SK-N-SH (cell line): Measurements from ENCODE around the gene MAP2K5. TPM values are rescaled to one million over a fixed set of nuclear protein-coding genes. Genes with fewer than 3 reads are reported as not detected.

Experiments
- CTCF ChIA-PET: fragments of 300-600, 350-600 bp; formaldehyde crosslinking; extraction: SDS; loops from one replicate; lab custom pipeline; 2021; lab: Yijun Ruan, JAX
- POLR2A ChIA-PET: fragments of 350-600 bp; sonication (Branson Sonifier 250); formaldehyde crosslinking; extraction: SDS; loops from one replicate; lab custom pipeline; 2020; ENCODE audit warnings: antibody characterized with exemption, inconsistent platforms; lab: Yijun Ruan, JAX
- DNase-seq: peaks from one replicate; pipeline ENCODE4 v3.0.0; 2012
- H2AFZ ChIP-seq: fragments of 200-600 bp; sonication (generic); 2 replicates; pipeline ENCODE4 v1.8.1; 2016; ENCODE audit warnings: antibody characterized with exemption, mild to moderate bottlenecking, low read depth
- H3F3A ChIP-seq: fragments of 200-600 bp; sonication (generic); replicated peaks from 2 replicates; pipeline ENCODE3; 2016; ENCODE audit warnings: antibody characterized with exemption, mild to moderate bottlenecking; ENCODE audit not compliant: insufficient read depth
- H3K27ac ChIP-seq, 2 experiments: fragments of 200-500 bp in 1 of 2; fragments of 200-600 bp in 1 of 2; sonication (Bioruptor generic) in 1 of 2; sonication (generic), shearing (Covaris generic) in 1 of 2; 2 replicates each; pipeline versions ENCODE4 v1.5.1 to v1.6.1; 2014 to 2016; ENCODE audit warnings: low read depth in 2 of 2, inconsistent platforms in 1 of 2, low read length in 1 of 2, mild to moderate bottlenecking in 1 of 2, mixed read lengths in 1 of 2
- H3K27me3 ChIP-seq: fragments of 200-600 bp; sonication (generic), shearing (Covaris generic); 2 replicates; pipeline ENCODE4 v1.6.1; 2016; ENCODE audit warnings: mixed run types; ENCODE audit not compliant: insufficient read depth
- H3K36me3 ChIP-seq, 2 experiments: fragments of 200-500 bp in 1 of 2; fragments of 200-600 bp in 1 of 2; sonication (Bioruptor generic) in 1 of 2; sonication (generic) in 1 of 2; replicated peaks in 1 of 2; 2 replicates each; pipeline versions ENCODE3 to v1.5.1; 2014 to 2016; ENCODE audit warnings: low read length in 1 of 2, mild to moderate bottlenecking in 1 of 2; ENCODE audit not compliant: insufficient read depth in 2 of 2, control insufficient read depth in 1 of 2
- H3K4me1 ChIP-seq, 2 experiments: fragments of 200-500 bp in 1 of 2; fragments of 200-600 bp in 1 of 2; sonication (Bioruptor generic) in 1 of 2; sonication (generic), shearing (Covaris generic) in 1 of 2; 2 replicates each; pipeline versions ENCODE4 v1.5.1 to v1.6.1; 2014 to 2016; ENCODE audit warnings: low read depth in 1 of 2, low read length in 1 of 2, mixed run types in 1 of 2; ENCODE audit not compliant: insufficient read depth in 2 of 2, control insufficient read depth in 1 of 2
- H3K4me2 ChIP-seq: fragments of 200-600 bp; sonication (generic), shearing (Covaris generic); 2 replicates; pipeline ENCODE4 v1.6.1; 2017; ENCODE audit warnings: mixed run types
- H3K4me3 ChIP-seq, 2 experiments: fragments of 200-500 bp in 1 of 2; fragments of 200-600 bp in 1 of 2; sonication (Bioruptor generic) in 1 of 2; sonication (generic), shearing (Covaris generic) in 1 of 2; 2 replicates each; pipeline versions ENCODE4 v1.5.1 to v1.8.1; 2014 to 2016; ENCODE audit warnings: low read depth in 2 of 2, inconsistent platforms in 1 of 2, low read length in 1 of 2, mild to moderate bottlenecking in 1 of 2, mixed read lengths in 1 of 2, moderate library complexity in 1 of 2
- H3K79me2 ChIP-seq: fragments of 200-600 bp; sonication (generic); 2 replicates; pipeline ENCODE4 v1.8.1; 2017; ENCODE audit warnings: mild to moderate bottlenecking; ENCODE audit not compliant: insufficient read depth
- H3K9ac ChIP-seq: fragments of 200-600 bp; sonication (generic); 2 replicates; pipeline ENCODE4 v1.6.1; 2017; ENCODE audit warnings: mixed run types
- H3K9me2 ChIP-seq: fragments of 200-600 bp; sonication (generic); 2 replicates; pipeline ENCODE4 v1.6.1; 2017; ENCODE audit warnings: mixed run types
- H3K9me3 ChIP-seq: fragments of 200-600 bp; sonication (generic); 2 replicates; pipeline ENCODE4 v1.6.1; 2017; ENCODE audit warnings: mixed run types, mild to moderate bottlenecking, moderate library complexity
- H4K20me1 ChIP-seq: fragments of 200-600 bp; sonication (generic); 2 replicates; pipeline ENCODE4 v1.6.1; 2017; ENCODE audit warnings: mild to moderate bottlenecking, mixed run types; ENCODE audit not compliant: insufficient read depth
- CHD2 ChIP-seq: fragments of 150-350 bp; IDR thresholded peaks from 2 replicates; pipeline ENCODE4 v1.6.1; 2018; ENCODE audit warnings: low read length; ENCODE audit not compliant: partially characterized antibody
- CTCF ChIP-seq: fragments of 200-600 bp; sonication (generic); IDR thresholded peaks from 2 replicates; pipeline ENCODE4 v1.6.1; 2017; ENCODE audit warnings: antibody characterized with exemption, mild to moderate bottlenecking, moderate library complexity
- EP300 ChIP-seq, 2 experiments: IDR thresholded peaks; 2 replicates each; pipeline versions ENCODE4 v1.4.0 to v1.6.1; 2012; ENCODE audit warnings: borderline replicate concordance in 1 of 2, low read depth in 1 of 2, low read length in 1 of 2
- FOSL2 ChIP-seq: IDR thresholded peaks from 2 replicates; pipeline ENCODE4 v1.4.0; 2012; ENCODE audit warnings: low read depth, mild to moderate bottlenecking, moderate library complexity, borderline replicate concordance
- FOXM1 ChIP-seq: IDR thresholded peaks from 2 replicates; pipeline ENCODE4 v1.4.0; 2012; ENCODE audit warnings: low read depth, mild to moderate bottlenecking
- GABPA ChIP-seq: IDR thresholded peaks from 2 replicates; pipeline ENCODE4 v1.4.0; 2012; ENCODE audit warnings: low read depth, mild to moderate bottlenecking
- GATA2 ChIP-seq: sonication (generic); formaldehyde crosslinking; IDR thresholded peaks from 2 replicates; pipeline ENCODE4 v1.5.0; 2020; ENCODE audit warnings: mild to moderate bottlenecking, missing genetic modification reagents
- MXI1 ChIP-seq: IDR thresholded peaks from 2 replicates; pipeline ENCODE4 v1.6.1; 2012; ENCODE audit warnings: mild to moderate bottlenecking, low read depth, low read length, improper control_type of control experiment
- NRF1 ChIP-seq: IDR thresholded peaks from 2 replicates; pipeline ENCODE4 v1.6.1; 2012; ENCODE audit warnings: low read depth, mild to moderate bottlenecking, low read length
- RCOR1 ChIP-seq: fragments of 150-350 bp; IDR thresholded peaks from 2 replicates; pipeline ENCODE4 v1.6.1; 2017; ENCODE audit warnings: antibody characterized with exemption, low read length
- RFX5 ChIP-seq: IDR thresholded peaks from 2 replicates; pipeline ENCODE4 v1.6.1; 2012; ENCODE audit warnings: mild to moderate bottlenecking, improper control_type of control experiment, low read length
- RXRA ChIP-seq: IDR thresholded peaks from 2 replicates; pipeline ENCODE4 v1.4.0; 2012; ENCODE audit warnings: low read depth, mild to moderate bottlenecking, borderline replicate concordance
- SMC3 ChIP-seq: IDR thresholded peaks from 2 replicates; pipeline ENCODE4 v1.6.1; 2012; ENCODE audit warnings: low read depth, low read length, improper control_type of control experiment
- TAF1 ChIP-seq: IDR thresholded peaks from 2 replicates; pipeline ENCODE4 v1.6.1; 2012; ENCODE audit warnings: low read depth, mild to moderate bottlenecking, low read length, moderate library complexity, borderline replicate concordance
- TEAD4 ChIP-seq: IDR thresholded peaks from 2 replicates; pipeline ENCODE4 v1.4.0; 2012; ENCODE audit warnings: mild to moderate bottlenecking, borderline replicate concordance; ENCODE audit not compliant: insufficient read depth
- ZBTB33 ChIP-seq: IDR thresholded peaks from 2 replicates; pipeline ENCODE4 v1.4.0; 2012; ENCODE audit warnings: low read depth, borderline replicate concordance
- WGBS: methylation state at CpG from one replicate; pipeline ENCODE4 v1.1.6; 2017; ENCODE audit warnings: low lambda C conversion rate; 5-methylcytosine and 5-hydroxymethylcytosine counted together
- polyA plus RNA-seq, 3 experiments: library from polyadenylated mRNA; depleted of rRNA; stranded (reverse); fragments of >200 nt; gene quantifications; 2 replicates each; pipeline ENCODE4 v1.2.3, GENCODE V29; 2012

Gene MAP2K5
- polyA plus RNA-seq, 1 of the 3 experiments (the other 2 are of a cell fraction) = 6.2 TPM

DNA sequence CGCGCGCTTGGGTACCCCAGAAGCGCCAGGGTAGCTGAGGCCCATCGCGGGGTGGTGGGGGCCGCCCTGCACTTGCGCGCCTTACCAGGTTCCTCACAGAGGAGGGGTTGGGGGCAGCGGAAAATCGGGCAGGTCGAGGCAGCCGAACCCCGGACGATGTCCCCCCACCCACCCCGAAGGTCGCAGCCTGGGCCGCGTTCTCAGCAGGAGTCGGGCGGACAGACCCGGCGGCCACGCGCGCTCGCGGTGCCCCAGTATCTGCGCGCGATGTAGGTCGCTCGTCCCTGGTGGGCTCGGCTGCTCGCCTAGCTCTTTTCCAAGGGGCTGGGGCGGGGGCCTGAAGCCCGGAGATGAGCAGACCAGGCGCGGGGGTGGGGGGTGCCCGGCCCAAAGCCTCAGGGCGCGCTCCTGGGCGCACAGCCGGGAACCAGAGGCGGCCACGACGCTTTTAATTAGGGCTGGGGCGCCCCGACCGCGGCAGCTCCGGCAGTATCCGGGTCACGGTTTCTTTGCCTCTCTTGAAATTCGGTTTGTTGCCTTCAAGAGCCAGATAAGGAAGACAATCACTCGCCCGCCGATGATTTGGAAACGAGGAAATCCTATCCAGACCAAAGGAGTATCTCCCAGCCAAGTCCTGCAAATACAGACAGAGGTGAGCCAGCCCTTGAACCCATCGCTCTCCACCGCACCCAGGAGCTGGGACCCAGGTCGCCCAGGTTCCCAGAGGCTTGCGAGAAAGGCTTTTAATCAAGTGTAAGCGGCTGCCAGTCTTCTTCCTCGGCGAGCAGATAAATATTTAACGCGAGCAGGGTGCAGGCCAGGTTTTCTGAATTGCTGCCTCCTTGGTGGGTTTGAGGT, 287.4 kb downstream of the MAP2K5 start:
- no peaks in the 10 kb centered on the region for H3K79me2 ChIP-seq
- H2AFZ ChIP-seq = no peak overlapping the region
- H3K9ac ChIP-seq = no peak overlapping the region
- H3K9me2 ChIP-seq = no peaks in the 10 kb centered on the region
- ChIA-PET CTCF (interaction anchor here (0.6 to 1.0 kb wide), 2 partner anchors 61 to 373 kb away, joined by 3 to 4 read pairs; no protein-coding TSS in a partner anchor), POLR2A (no interaction called here)
- H3K27ac ChIP-seq = no peak overlapping the region
- H3K36me3 ChIP-seq = no peaks in the 10 kb centered on the region
- no peak overlapping the region for H3K4me2 ChIP-seq
- no peak for DNase-seq
- peaks cover 2% of the 10 kb centered on the region for H3K27me3 ChIP-seq
- peaks cover 0 to 10% of the 10 kb centered on the region in 2 experiments; a peak in 1 of 4 replicates for H3K4me1 ChIP-seq
- no peak for TF ChIP-seq CTCF
- no peak for TF ChIP-seq SMC3
- no peak for TF ChIP-seq RXRA
- no peak for TF ChIP-seq GATA2 (CRISPR knock-in tag)
- TF ChIP-seq EP300 (IDR thresholded peaks at IDR 0.05; ENCODE audit: borderline replicate concordance in 1 of 2, low read depth in 1 of 2, low read length in 1 of 2) = no peak
- no peak for TF ChIP-seq MXI1
- TF ChIP-seq RCOR1 = no peak
- TF ChIP-seq TEAD4 = no peak
- TF ChIP-seq NRF1 = no peak
- no peak for TF ChIP-seq FOXM1
- TF ChIP-seq RFX5 = no peak
- TF ChIP-seq FOSL2 = no peak
- no peak for TF ChIP-seq ZBTB33
- TF ChIP-seq GABPA = no peak
- no peak for TF ChIP-seq CHD2
- no peak for TF ChIP-seq TAF1
- H3F3A ChIP-seq = no peaks in the 10 kb centered on the region
- WGBS = 97% methylated on average over 30 of the region's 68 CpGs
- H3K4me3 ChIP-seq = no peak overlapping the region
- H4K20me1 ChIP-seq = no peaks in the 10 kb centered on the region
- no peaks in the 10 kb centered on the region for H3K9me3 ChIP-seq
